GM18867 (cell line): ENCODE data around the gene RDH13.
"Not testable (repeated sequence)": the region's sequence is repeated elsewhere in the genome, so short reads cannot be mapped to it uniquely, and the experiment has no call there.

Source experiments
- ATAC-seq: cut with Tn5 transposase; IDR thresholded peaks from one replicate; pipeline ENCODE4 v1.9.1; 2021; ENCODE audit warnings: mild to moderate bottlenecking, moderate library complexity; ENCODE audit not compliant: unreplicated experiment

RDH13 gene

DNA sequence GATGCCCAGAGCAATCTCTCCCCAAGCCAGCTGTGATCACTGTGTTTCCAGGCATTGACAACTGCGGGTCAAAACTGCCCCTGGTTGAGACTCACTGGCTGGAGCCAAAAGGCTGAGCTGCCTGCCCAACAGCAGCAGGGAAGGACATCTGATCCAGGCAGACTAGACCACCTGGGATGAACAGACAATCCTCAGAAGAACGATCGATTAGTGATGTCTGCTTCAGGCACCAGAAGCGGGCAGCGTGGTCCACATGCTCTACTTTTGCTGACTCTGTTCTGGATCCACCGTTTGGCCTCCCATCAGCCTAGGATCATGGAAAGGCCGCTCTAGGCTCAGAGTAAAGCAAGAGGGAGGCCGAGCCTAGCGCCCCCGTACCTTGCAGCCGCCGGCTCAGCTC is 15.0 kb downstream of the RDH13 start:
- no peak for ATAC-seq

DNA sequence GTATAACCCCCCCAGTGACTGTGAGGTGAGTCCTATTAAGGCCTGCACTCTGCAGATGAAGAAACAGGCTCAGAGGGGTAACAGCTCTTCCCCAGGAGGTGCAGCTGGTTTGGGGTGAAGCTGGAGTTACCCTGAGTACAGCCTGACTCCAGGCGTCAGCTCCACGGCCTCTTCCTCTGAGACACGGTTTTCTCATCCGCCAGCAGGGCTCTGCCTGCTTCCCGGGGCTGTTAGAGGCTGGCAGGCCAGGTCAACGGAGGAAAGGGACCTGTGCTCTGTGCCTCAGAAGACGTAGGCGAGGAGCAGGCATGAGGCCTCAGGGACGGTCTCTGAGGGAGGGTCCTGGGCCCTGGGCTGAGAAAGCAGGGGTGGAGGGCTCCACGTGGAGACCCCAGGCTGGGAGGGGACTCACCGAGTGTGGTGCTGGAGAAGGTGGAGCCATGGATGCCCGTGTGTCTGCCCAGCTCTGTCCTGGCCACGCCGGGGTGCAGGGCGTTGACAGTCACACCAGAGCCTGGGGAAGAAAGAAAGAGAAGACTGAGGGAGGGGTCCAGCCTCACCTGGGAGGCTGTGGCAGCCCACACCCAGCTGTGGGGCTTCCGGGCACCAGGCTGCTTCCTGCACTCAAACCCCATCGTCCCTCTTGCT is 15.8 kb downstream of the RDH13 start:
- no peak for ATAC-seq

DNA sequence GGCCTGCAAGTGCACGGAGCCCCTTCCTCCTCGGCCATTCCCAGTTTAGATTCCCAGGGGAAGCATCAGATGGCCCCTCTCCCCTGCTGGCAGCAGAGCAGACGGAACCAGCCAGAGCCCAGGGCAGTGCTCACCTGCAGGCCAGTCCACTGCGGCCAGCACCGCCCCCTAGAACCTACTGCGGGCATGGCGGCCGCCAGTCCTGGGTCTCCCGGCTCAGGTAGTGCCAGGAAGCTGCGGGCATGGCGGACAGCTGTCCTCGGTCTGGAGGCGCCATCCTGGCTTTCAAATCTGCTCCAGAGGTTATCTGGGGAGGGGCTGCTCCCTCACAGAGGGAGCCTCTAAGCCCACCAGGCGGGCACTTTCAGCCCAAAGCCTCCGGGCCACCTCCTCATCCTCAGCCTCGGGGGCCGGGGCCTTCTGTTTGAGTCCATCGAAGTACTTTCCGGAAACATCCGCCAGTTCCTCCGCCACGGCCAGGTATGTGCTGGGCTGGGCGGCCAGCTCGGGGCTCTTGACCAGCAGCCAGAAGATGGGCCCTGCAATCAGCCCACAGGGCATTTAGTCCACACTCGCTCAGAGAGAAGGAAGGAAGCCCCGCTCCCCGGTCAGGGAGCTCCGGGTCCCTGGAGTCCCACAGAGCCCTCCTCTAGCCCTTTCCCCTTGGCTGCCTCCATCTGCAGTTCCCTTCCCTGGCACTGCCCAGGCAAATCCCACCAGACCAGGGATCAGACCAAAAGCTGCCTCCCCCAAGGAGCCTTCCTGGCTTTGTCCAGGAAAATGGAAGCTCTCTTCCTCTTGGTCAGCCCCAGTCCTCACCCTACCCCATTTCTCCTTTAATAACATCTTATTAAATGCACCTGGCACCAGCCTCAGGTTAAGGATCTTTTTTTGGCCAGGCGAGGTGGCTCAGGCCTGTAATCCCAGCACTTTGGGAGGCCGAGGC is 17.9 kb downstream of the RDH13 start:
- no peak for ATAC-seq

DNA sequence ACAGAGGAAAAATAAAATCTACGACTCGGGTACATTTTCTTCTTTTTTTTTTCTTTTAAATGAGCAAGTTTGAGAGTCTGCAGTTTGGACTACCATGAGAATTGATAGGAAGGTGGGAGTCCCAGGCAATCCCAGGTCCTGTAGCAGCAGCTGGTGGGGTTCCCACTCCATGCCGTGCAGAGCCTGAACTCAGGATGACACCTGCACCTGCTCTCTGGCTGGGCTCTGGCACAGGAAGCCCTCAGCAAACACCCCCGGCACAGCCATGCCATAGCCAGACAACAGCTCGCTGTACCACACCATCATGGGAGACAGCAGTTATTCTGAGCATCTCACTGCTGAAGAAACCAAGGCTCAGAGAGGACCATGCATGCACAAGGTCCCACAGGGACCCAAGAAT is 18.7 kb downstream of the RDH13 start:
- no peak for ATAC-seq

DNA sequence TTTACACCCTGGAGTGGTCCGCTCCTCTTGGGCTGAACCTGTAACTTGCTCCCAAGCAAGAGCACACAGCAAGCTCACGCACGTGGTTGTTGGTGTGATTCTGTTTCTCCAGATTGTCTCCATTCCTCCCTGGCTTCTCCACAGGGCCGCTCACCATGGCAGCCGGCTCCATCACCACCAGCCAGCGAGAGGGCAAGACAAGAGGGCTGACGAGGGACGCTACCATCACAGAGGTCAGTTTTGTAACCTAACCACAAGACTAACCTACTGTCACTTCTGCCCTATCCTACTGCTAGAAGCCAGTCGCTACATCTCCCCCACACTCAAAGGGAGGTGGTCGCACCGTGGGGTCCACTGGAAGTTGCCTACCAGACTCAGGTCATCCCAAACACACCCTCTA is 20.3 kb downstream of the RDH13 start:
- no peak for ATAC-seq

DNA sequence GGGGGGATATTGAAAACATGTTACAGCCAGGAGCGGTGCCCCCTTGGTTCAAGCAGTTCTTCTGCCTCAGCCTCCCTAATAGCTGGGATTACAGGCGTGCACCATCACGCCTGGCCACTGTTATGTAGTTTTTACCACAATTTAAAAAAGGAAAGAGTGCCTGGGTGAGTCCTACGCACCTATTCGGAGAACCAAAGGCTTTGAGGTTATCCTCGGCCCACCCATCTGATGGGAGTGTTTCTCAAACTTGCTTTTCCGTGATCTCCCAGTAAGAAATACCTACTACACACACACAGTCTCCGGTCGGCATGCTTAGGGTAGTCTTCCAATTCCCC is 20.6 kb downstream of the RDH13 start:
- no peak for ATAC-seq

DNA sequence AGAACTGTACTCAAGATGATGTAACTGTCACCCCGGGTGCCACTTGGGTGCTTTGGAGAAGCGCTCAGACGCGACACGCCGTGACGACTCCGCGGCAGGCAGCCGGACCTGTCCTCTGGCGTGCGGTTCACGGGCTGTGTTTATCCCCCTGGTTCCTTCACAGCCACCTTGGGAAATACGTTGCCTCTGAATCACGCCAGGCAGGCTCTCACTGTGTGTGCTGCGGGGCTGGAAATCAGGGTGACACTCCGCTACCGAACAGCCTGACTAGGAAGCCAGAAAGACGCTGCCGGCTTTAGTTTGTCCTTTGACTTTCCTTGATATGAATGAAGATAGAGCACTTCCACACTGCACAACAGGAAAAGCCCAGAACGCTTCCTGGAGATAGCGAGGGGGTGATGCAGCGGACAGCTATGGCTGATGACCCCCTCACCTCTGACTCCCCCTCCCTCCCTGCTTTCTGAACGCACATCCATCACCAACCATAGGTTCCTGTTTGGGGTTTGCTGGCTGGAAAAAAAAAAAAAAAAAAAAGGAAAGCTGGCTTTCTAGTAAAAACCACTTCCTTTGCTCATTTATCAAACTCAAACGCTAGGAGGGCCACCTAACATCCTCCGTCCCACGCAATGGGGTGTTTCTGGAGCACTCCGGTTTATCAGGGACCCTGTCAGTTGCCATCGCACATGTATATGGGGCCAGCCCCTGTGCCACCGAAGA is 21.2 kb downstream of the RDH13 start:
- no peak for ATAC-seq

DNA sequence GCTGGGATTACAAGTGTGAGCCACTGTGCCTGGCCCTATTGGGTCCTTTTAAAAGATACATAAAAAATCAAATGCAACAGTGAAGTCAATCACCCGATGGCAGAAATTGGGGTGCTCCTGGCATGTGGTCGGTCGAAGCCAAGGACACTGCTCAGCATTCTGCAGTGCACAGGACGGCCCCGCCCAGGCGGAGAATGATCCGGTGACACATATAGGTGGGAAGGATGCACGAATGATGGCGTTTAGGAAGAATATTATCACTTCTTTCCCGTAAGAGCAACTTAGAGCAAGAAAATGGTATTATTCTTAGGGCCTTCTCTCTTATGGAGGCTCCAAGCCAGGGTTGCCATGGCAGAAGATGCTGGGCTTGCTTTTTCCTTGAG is 21.7 kb downstream of the RDH13 start:
- ATAC-seq, result no peak

DNA sequence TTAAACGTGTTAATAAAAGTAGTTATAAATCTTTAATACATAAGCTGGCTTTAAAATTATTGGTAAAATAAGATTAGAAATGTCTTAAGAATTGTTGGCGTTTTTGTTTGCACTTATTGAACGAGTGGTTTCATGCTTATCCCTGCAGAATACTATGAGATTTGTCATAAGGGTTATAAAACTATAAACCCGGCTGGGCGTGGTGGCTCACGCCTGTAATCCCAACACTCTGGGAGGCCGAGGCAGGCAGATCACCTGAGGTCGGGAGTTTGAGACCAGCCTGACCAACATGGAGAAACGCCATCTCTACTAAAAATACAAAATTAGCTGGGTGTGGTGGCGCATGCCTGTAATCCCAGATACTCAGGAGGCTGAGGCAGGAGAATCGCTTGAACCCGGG is 22.3 kb downstream of the RDH13 start:
- not testable (repeated sequence) for ATAC-seq

DNA sequence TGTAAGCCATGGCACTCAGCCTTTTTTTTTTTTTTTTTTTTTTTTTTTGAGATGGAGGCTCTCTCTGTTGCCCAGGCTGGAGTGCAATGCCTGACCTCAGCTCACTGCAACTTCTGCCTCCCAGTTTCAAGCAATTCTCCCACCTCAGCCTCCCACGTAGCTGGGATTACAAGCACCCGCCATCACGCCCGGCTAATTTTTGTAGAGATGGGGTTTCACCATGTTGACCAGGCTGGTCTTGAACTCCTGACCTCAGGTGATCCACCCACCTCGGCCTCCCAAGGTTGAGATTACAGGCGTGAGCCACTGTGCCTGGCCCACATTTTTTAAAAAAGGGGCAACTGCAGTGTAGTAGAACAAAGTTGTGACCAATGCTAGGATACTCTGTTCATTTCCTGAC is 25.3 kb downstream of the RDH13 start:
- not testable (repeated sequence) for ATAC-seq

DNA sequence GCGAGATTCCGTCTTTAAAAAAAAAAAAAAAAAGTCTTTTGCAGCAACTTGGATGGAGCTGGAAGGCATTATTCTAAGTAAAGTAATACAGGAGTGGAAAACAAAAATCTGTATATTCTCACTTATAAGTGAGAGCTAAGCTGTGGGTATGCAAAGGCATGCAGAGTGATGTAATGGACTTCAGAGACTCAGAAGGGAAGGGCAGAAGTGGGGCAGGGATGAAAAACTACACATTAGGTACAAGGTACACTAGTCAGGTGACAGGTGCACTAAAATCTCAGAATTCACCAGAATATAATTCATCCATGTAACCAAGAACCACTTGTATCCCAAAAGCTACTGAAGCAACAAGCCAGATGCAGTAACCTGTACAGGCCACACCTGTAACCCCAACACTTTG is 26.9 kb downstream of the RDH13 start:
- no peak for ATAC-seq

DNA sequence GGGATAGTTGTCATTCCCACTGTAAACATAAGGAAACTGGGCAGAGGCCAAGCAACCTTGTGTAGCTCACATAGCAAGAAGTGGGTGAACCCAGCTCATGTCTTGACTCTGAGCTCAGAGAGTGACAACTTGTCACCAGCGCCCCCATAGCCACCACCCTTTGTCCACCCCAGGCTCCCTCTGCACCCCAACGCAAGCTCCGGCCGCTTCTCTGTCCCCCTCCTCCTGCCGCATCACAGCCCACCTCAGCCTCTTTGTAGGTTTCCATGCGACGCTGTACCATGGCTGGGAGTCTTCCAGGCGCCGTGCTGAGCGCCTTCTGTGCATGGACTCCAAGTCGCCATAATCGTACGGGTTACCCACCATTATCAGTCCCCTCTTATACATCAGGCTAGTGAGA is 28.2 kb downstream of the RDH13 start:
- no peak for ATAC-seq

DNA sequence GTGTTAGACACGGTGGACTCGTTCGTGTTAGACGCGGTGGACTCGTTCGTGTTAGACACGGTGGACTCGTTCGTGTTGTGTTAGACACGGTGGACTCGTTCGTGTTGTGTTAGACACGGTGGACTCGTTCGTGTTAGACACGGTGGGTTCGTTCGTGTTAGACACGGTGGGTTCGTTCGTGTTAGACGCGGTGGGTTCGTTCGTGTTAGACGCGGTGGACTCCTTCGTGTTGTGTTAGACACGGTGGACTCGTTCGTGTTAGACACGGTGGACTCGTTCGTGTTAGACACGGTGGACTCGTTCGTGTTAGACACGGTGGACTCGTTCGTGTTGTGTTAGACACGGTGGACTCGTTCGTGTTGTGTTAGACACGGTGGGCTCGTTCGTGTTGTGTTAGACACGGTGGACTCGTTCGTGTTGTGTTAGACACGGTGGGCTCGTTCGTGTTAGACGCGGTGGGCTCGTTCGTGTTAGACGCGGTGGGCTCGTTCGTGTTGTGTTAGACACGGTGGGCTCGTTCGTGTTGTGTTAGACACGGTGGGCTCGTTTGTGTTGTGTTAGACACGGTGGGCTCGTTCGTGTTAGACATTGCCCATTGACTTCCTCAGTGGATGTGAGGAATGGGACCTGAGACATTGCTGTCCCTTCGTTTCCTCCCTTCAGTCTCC is 29.8 kb downstream of the RDH13 start:
- not testable (repeated sequence) for ATAC-seq

DNA sequence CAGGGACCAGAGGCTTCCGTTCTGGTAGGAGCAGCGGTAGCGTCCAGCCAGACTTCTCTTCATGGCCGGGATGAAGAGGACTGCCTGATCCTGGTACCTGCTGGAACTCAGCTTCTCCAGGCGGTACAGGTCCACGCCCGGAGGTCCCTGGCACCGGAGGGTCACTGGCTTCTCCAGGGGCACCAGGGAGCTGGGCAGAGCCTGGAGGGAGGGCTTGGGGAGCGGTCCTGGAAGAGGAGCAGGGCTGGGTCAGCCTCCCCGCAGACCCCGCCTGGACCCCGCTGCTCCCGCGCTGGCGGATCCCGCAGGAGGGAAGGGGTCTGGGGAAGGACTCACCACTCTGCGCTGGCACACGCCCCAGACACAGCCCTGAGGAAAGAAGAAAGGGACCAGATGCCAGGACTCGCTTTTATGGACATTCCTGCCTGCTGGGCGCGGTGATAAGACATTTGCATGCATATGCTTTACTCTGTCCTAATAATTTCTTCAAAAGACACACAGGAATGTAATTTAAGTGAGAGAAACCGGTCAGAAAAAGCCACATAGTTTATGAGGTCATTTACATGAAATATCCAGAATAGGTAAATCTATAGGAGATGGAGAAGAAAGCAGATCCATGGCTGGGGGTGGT is 30.7 kb downstream of the RDH13 start:
- ATAC-seq, result no peak

DNA sequence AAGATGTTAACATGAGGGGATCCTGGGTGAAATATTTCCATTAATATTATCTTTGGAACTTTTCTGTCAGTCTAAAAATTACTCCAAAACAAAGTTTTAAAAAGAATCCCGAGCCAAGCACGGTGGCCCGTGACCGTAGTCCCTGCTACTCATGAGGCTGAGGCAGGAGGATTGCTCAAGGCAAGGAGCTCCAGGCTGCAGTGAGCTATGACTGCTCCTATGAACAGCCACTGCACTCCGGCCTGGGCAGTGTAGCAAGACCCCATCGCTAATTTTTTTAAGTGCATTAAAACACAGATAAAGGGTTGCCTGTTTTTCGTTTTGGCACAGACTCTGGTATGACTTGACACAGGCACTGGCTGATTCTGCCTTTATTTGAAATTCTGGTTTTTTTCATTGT is 31.8 kb downstream of the RDH13 start:
- ATAC-seq, result no peak

DNA sequence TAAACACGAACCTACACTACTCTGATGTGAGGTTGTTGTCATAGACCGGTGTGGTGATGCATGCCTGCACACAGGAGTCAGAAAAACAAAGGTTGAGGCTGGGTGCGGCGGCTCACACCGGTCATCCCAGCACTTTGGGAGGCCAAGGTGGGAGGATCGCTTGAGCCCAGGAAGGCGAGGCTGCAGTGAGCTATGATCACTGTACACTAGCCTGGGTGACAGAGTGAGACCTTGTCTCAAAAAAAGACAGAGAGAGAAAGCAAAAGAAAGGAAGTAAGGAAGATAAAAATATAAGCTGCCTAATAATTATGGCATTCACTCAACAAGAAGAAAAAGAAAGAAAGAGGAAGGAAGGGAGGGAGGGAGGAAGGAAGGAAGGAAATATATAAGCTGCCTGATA is 34.2 kb downstream of the RDH13 start:
- ATAC-seq, result no peak

DNA sequence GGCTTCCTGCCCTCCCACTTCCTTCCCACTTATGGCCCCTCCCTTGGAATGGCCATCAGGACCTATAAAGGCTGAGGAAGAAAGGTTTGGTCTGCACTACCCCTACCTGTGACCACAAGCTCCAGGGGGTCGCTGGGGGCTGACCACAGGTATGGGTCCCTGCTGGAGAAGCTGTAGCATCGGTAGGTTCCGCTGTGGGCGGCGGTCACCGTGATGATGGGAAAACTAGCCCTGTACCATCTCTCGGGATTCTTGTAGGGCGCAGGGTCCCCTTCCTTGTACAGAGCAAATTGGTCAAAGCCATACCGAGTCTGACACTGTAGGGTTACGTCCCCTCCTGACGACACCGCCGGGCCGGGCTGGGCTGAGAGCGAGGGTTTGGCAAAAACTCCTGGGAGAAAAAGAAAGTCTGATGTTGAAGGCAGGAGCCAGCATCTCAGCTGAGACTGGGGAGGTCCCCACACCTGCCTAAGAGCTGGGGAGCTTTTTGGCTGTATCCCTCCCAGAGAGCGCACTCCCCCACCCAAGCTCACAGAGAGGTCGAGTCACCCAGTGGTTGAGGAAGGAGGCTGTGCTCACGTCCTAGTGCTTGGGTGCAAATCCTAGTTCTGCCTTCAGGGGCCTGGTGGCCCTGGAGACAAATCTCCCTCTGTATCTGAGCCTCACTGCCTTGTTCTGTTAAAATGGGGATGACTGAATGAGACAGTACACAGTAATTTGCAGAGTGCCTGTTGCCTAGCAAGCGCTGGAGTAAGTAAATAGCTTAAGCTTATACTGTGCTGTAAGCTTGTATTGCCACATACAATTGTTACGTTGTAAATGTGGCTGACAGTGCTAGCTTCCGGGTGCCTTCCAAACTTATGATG is 35.2 kb downstream of the RDH13 start:
- ATAC-seq, result no peak

DNA sequence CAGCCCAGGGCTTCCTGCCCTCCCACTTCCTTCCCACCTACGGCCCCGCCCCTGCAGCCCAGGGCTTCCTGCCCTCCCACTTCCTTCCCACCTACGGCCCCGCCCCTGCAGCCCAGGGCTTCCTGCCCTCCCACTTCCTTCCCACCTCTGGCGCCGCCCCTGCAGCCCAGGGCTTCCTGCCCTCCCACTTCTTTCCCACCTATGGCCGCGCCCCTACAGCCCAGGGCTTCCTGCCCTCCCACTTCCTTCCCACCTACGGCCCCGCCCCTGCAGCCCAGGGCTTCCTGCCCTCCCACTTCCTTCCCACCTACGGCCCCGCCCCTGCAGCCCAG is 35.8 kb downstream of the RDH13 start:
- ATAC-seq, result not testable (repeated sequence)

DNA sequence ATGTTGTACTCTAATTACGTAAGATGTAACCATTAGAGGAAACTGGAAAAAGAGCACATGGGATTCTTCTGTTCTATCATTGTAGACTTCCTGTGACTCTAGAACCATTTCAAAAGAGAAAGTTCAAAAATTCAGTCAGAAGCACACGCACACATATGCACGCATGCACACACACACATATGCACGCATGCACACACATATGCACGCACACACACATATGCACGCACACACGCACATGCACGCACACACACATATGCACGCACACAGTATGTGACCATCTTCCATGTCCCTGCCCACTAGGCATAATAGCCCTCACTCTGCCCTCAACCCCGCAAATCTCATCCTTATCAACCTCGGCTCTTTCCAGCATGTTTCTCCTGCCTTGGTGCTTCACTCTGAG is 38.8 kb downstream of the RDH13 start:
- ATAC-seq, result no peak

DNA sequence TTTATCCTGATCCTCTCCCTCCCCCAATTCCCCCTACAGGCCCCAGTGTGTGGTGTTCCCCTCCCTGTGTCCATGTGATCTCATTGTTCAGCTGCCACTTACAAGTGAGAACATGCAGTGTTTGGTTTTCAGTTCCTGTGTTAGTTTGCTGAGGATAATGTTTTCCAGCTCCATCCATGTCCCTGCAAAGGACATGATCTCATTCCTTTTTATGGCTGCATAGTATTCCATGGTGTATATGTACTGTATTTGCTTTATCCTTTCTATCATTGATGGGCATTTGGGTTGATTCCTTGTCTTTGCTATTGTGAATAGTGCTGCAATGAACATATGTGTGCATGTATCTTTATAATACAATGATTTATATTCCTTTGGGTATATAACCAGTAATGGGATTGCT is 42.6 kb downstream of the RDH13 start:
- not testable (repeated sequence) for ATAC-seq
